Upper lobe of right lung (tissue), 1 donor: ENCODE measurements around the gene LCN6. TPM values are rescaled to one million over a fixed set of nuclear protein-coding genes. Genes with fewer than 3 reads are reported as not detected.

ENCODE experiments used
- ATAC-seq: fragments of 200-7000 bp; cut with Tn5 transposase; one replicate; pipeline ENCODE4 v1.9.1; 2020; ENCODE audit warnings: mild to moderate bottlenecking, moderate library complexity
- DNase-seq: peaks from one replicate; pipeline ENCODE4 v3.0.0-alpha.2; 2020
- H3K27ac ChIP-seq: fragments of 200-600 bp; one replicate; pipeline ENCODE4 v1.8.0; 2022
- H3K27me3 ChIP-seq: fragments of 200-600 bp; one replicate; pipeline ENCODE4 v1.8.0; 2022; ENCODE audit warnings: mild to moderate bottlenecking
- H3K36me3 ChIP-seq: fragments of 200-600 bp; one replicate; pipeline ENCODE4 v1.8.0; 2022
- H3K4me1 ChIP-seq: fragments of 200-600 bp; one replicate; pipeline ENCODE4 v1.8.0; 2022
- H3K4me3 ChIP-seq: fragments of 200-600 bp; one replicate; pipeline ENCODE4 v1.8.0; 2022; ENCODE audit warnings: mild to moderate bottlenecking
- H3K9me3 ChIP-seq: fragments of 200-600 bp; one replicate; pipeline ENCODE4 v1.8.0; 2022
- CTCF ChIP-seq: fragments of 200-600 bp; IDR thresholded peaks from one replicate; pipeline ENCODE4 v1.8.0; 2022; ENCODE audit warnings: antibody characterized with exemption
- intact Hi-C: fragments of 100-400 bp; cut with DNase I; formaldehyde crosslinking; loops from one replicate; pipeline ENCODE4 v1.11.0; 2022
- total RNA-seq: library from RNA; stranded (reverse); fragmentation: NEBNext Ultra II Directional; extraction: Animal tissue kit (Norgen Biotek cat#: 25700); gene quantifications from one replicate; pipeline ENCODE4 v1.2.1, GENCODE V29; 2021
- donor health status: DM: no; HTN: yes; CAD: no; lungs with severe emphysema.

LCN6 gene
- total RNA-seq, 1 donor from 2014 or later, result 21.5 TPM

GRCh38 chr9:136735812-136736480, 12.4 kb downstream of the LCN6 start:
- peaks cover under 1% of the 10 kb centered on the region for H3K4me1 ChIP-seq
- ATAC-seq (no peak), DNase-seq (no peak)
- H3K27me3 ChIP-seq, result no peaks in the 10 kb centered on the region
- no peaks in the 10 kb centered on the region for H3K36me3 ChIP-seq
- no peak for TF ChIP-seq CTCF
- no peak overlapping the region for H3K27ac ChIP-seq
- intact Hi-C loops, result no loop called here
- no peak overlapping the region for H3K4me3 ChIP-seq
- no peaks in the 10 kb centered on the region for H3K9me3 ChIP-seq

GRCh38 chr9:136734837-136735496, 13.4 kb downstream of the LCN6 start:
- Histone ChIP-seq H3K36me3 (no peaks in the 10 kb centered on the region), H3K9me3 (no peaks in the 10 kb centered on the region), H3K4me3 (no peak overlapping the region), H3K27me3 (no peaks in the 10 kb centered on the region), H3K4me1 (no peaks in the 10 kb centered on the region), H3K27ac (no peak overlapping the region)
- DNase-seq, result no peak
- TF ChIP-seq CTCF, result no peak
- ATAC-seq, result no peak
- intact Hi-C loops, result no loop called here

- H3K27ac ChIP-seq, result no peak overlapping the region
- intact Hi-C loops, result no loop called here
- no peak for ATAC-seq
Measured at GRCh38 chr9:136733611-136734010, 14.7 kb downstream of the LCN6 start.

GRCh38 chr9:136732444-136733178, 15.7 kb downstream of the LCN6 start:
- no peak for ATAC-seq
- no peak for DNase-seq
- Histone ChIP-seq H3K9me3 (no peaks in the 10 kb centered on the region), H3K27ac (no peak overlapping the region), H3K4me1 (no peaks in the 10 kb centered on the region), H3K36me3 (no peaks in the 10 kb centered on the region), H3K4me3 (no peak overlapping the region), H3K27me3 (no peaks in the 10 kb centered on the region)
- no peak for TF ChIP-seq CTCF
- intact Hi-C loops, result no loop called here

More at GRCh38 chr9:136733611-136734010, 14.7 kb downstream of the LCN6 start:
- DNase-seq, result no peak
- no peak overlapping the region for H3K4me3 ChIP-seq
- no peak for TF ChIP-seq CTCF
- H3K9me3 ChIP-seq, result no peaks in the 10 kb centered on the region
- no peaks in the 10 kb centered on the region for H3K36me3 ChIP-seq
- no peaks in the 10 kb centered on the region for H3K4me1 ChIP-seq
- H3K27me3 ChIP-seq, result no peaks in the 10 kb centered on the region

- Histone ChIP-seq H3K4me3 (no peak overlapping the region), H3K9me3 (no peaks in the 10 kb centered on the region), H3K27me3 (no peaks in the 10 kb centered on the region), H3K27ac (no peak overlapping the region), H3K36me3 (peaks cover 19% of the 10 kb centered on the region), H3K4me1 (peaks cover 21% of the 10 kb centered on the region)
- intact Hi-C loops, result no loop called here
- ATAC-seq, result no peak
- DNase-seq, result no peak
- TF ChIP-seq CTCF, result no peak
Measured at GRCh38 chr9:136729926-136730325, 18.4 kb downstream of the LCN6 start.
